ENCODE data around the gene PADI1.

Gene PADI1

GRCh38 chr1:17270891-17271765 lies 66.2 kb downstream of the PADI1 start:
- no peak for DNase-seq (ENCODE audit: low read depth)

GRCh38 chr1:17272066-17272465 lies 67.1 kb downstream of the PADI1 start:
- no peak for DNase-seq (ENCODE audit: low read depth)

DNA sequence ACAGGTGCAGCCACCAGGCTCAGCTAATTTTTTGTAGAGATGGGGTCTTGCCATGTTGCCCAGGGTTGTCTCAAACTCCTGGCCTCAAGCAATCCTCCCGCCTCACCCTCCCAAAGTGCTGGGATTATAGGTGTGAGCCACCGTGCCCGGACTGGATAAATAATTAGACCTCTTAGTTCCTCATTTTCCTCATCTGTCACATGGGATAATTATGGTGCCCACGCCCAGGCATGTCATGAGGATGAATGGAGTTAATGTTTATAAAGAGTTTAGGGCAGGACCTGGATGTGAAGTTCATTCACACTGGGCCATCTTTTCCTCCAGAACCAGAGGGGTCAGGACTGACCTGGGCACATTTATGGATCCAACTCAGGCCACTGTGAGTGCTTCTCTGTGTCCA lies 67.7 kb downstream of the PADI1 start:
- no peak for DNase-seq (ENCODE audit: low read depth)

DNA sequence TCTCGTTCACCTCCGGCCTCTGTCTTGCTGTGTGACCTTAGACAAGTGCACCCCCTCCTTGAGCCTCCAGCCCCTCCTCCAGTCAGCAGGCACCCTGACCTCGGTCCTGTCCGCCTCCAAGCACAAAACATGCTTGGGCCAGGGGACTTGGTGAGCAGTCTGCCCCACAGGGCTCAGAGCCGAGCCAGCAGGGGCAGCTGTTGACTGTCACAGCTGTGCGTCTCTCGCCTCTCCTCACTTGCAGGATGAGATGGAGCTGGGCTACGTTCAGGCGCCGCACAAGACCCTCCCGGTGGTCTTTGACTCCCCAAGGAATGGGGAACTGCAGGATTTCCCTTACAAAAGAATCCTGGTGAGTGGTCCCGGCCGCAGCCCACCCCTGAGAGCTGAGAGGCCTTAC lies 68.2 kb downstream of the PADI1 start:
- no peak for DNase-seq (ENCODE audit: low read depth)

- peak; percentile 61 for DNase-seq (ENCODE audit: low read depth)
Measured at GRCh38 chr1:17274186-17275170, 69.5 kb downstream of the PADI1 start.

DNA sequence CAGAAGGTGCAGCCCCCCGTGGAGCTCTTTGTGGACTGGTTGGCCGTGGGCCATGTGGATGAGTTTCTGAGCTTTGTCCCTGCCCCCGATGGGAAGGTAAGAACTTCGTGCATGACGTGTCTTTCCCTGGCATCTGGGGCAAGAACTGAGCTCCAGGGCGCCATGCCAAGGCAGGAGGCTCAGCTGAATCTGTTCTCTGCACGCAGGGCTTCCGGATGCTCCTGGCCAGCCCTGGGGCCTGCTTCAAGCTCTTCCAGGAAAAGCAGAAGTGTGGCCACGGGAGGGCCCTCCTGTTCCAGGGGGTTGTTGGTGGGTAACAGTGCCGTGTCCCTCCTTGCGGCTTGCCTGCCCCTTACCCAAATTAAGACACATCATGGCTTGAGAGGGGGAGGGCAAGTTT lies 71.6 kb downstream of the PADI1 start:
- DNase-seq (ENCODE audit: low read depth) = no peak

DNA sequence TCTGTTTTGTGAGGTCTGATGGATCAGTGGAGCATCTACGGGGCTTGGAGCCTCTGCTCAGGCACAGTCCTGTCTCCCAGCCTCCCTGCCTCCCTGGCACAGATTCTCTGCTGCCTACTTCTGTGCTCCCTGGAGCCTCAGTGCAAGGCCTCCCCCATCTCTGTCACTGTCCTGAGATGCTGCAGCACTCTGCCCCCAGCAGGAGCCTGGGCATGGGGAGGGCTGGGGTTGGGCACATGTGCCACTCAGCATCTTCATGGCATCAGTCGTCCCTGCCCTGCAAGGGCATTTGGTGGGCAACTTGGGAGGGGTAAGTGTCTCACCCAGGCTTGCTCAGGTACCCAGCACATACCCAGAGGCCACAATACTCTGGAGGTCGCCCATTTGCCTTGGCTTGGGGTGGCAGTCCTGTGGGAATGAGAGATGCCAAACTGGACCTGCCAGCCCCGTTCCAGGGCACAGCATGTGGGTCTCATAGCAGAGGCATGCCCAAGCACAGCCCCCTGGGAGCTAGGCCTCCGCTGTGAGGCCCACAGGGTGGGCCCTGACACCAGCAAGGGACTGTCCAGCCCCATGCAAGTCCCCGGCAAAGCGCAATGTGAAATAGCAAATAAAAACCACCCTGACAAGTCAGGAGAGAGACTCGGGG lies 72.7 kb downstream of the PADI1 start:
- DNase-seq (ENCODE audit: low read depth) = no peak

GRCh38 chr1:17278996-17279830 lies 74.3 kb downstream of the PADI1 start:
- DNase-seq (ENCODE audit: low read depth) = no peak

DNA sequence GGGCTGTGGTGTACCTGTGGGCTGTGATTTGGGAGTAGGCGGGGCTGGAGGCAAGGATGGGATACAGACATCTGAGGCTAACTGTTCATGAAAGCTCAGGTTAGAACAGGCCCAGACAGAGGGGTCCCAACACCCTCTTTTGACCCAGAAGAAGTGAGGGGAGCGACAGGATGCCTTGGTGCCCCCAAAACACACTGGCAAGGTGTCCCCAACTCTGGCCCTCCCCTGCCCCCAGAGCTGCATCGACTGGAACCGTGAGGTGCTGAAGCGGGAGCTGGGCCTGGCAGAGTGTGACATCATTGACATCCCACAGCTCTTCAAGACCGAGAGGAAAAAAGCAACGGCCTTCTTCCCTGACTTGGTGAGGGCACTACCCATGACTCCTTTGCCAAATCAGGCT lies 75.5 kb downstream of the PADI1 start:
- no peak for DNase-seq (ENCODE audit: low read depth)

GRCh38 chr1:17280894-17281293 lies 76.0 kb downstream of the PADI1 start:
- no peak for DNase-seq (ENCODE audit: low read depth)

- DNase-seq (ENCODE audit: low read depth) = no peak
Measured at GRCh38 chr1:17281775-17282181, 76.8 kb downstream of the PADI1 start.

DNA sequence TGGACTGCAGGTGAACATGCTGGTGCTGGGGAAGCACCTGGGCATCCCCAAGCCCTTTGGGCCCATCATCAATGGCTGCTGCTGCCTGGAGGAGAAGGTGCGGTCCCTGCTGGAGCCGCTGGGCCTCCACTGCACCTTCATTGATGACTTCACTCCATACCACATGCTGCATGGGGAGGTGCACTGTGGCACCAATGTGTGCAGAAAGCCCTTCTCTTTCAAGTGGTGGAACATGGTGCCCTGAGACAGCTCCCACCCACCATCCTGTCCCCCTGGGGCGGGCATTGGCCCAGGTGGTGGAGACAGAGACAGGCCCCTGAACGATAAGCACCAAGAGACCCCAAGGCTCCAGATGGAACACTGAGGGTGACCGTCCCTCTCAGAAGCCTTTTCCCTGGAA lies 77.9 kb downstream of the PADI1 start:
- DNase-seq (ENCODE audit: low read depth) = no peak

DNA sequence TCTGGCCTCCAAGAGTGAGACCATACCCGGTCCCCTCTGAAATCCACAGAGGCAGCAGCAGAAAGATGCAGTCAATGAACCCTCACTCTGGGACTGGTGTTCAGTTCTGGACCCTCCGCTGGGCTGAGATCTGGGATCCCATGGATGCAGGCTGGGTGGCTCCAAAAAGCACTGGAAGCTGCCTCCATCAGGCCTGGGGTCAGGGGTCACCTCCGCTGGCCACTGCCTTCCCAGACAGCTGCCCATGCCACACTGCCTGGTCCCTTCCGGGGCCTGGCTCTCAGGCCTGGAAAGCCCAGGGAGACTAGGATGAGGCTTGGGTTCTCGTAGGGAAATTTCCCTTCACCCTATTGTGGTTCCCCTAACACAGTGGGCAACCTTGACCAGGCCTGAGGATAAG lies 81.7 kb downstream of the PADI1 start:
- DNase-seq (ENCODE audit: low read depth) = no peak

DNA sequence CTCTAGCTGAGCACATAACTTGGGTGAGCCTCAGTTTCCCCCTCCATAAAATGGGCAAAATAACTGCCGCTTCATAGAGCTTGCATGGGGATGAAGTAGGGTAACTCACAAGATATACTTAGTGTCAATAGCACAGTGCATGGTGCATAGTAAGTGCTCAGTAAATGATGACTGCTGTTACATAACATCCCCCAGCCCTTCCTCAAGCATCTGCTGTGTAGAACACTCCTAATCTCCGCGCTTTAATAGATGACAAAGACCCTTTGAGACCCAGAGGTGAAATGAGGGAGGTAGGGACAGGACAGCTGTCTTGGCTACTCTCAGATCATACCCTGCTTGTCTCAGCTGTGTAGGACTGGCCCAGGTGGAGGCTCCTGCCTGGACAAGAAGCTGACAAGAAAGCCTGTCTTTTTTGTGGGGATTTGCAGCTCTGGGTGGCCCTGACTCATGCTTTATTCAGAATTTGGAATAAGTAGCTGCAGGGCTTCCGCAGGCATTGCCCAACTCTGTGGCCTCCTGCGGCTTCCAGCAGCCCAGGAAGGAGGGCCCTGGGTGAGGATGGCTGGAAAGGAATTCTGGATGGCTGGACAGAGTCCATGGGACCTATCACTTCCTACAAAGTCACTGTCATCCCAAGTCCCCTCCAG lies 82.3 kb downstream of the PADI1 start:
- peak; percentile 36 for DNase-seq (ENCODE audit: low read depth)

- no peak for DNase-seq (ENCODE audit: low read depth)
Measured at GRCh38 chr1:17289721-17290120, 84.8 kb downstream of the PADI1 start.

- DNase-seq (ENCODE audit: low read depth) = no peak
Measured at GRCh38 chr1:17290553-17290952, 85.6 kb downstream of the PADI1 start.

DNA sequence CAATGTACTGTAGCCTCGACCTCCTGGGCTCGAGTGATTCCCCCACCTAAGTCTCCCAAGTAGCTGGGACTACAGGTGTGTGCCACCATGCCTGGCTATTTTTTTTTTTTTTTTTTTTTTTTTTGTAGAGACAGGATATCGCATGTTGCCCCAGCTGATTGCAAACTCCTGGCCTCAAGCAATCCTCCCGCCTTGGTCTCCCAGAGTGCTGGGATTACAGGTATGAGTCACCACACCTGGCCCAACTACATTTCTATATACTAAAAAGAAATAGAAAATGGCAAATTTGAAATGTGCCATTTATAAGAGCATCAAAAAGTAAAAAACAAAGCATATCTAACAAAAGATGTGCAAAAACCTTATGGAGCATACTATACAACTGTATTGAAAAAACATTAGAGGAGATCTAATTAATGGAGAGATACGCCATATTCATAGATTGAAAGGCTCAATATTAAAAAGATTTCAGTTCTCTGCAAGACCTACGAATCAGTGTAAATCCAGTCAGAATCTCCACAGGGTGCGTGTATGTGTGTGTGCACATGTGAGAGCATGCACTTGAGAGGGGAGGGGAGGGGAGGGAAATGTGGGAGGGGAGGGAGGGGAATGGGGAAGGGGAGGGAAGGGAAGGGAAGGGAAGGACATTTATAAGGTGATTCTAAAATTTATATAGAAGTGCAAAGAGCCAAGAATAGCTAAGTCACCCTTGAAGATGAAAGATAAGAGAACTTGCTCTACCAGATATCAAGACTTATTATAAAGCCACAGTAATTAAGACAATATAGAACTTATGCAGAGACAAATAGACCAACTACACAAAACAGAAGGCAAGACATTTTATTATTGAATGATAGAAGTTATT lies 87.6 kb downstream of the PADI1 start:
- DNase-seq (ENCODE audit: low read depth) = no peak

- no peak for DNase-seq (ENCODE audit: low read depth)
Measured at GRCh38 chr1:17293681-17294425, 88.9 kb downstream of the PADI1 start.

DNA sequence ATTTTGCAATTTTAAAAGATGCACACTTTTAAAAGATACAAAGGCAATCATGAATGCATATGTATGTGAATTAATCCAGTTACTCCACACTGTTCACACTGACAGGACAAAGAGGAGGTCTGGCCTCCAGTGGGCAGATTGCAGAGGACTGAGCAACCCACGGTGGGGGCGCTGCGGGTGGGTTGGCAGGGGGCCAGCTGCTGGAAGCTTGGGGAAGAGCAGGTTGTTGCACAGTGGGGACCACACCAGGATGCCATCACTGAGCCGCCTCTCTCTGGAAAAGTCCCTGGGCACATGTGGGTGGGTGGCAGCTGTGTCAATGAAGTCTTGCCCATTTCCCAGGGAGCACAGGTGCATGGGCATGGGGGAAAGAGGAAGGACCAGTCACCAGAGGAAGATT lies 90.4 kb downstream of the PADI1 start:
- no peak for DNase-seq (ENCODE audit: low read depth)

Measured in HS-27A (cell line).